H1 (cell line): ENCODE results near the gene CACUL1. TPM values are rescaled to one million over a fixed set of nuclear protein-coding genes. Genes with fewer than 3 reads are reported as not detected.

Source experiments
- CTCF ChIA-PET: fragments of 300-600 bp; sonication (Branson Sonifier 250); formaldehyde crosslinking; loops from one replicate; lab custom pipeline; 2021; ENCODE audit not compliant: partially characterized antibody; lab: Charles Lee
- POLR2A ChIA-PET: fragments of 300-600 bp; sonication (Branson Sonifier 250); formaldehyde crosslinking; loops from one replicate; lab custom pipeline; 2021; ENCODE audit warnings: inconsistent platforms; ENCODE audit not compliant: partially characterized antibody; lab: Charles Lee
- DNase-seq, 2 experiments: peaks; one replicate each; pipeline versions ENCODE4 v3.0.0 to v3.0.0-alpha.2; 2010 to 2022; ENCODE audit warnings: low spot score in 2 of 2, low read depth in 1 of 2, mixed read lengths in 1 of 2
- FAIRE-seq: peaks from 2 replicates; lab custom pipeline; 2011; peaks lifted over from hg19 to GRCh38; lab: Jason Lieb, UNC
- H2AFZ ChIP-seq: 2 replicates; pipeline ENCODE4 v1.8.1; 2012; ENCODE audit warnings: low read length, inconsistent platforms
- H2AK5ac ChIP-seq: 2 replicates; pipeline ENCODE4 v1.6.1; 2013; ENCODE audit warnings: low read depth, low read length
- H2BK120ac ChIP-seq: replicated peaks from 2 replicates; pipeline ENCODE3; 2013; ENCODE audit warnings: low read depth, low read length, inconsistent platforms
- H2BK12ac ChIP-seq: 2 replicates; pipeline ENCODE4 v1.6.1; 2013; ENCODE audit warnings: low read depth, low read length
- H2BK15ac ChIP-seq: 2 replicates; pipeline ENCODE4 v1.6.1; 2013; ENCODE audit warnings: low read length
- H2BK20ac ChIP-seq: 2 replicates; pipeline ENCODE4 v1.6.1; 2013; ENCODE audit warnings: low read length
- H2BK5ac ChIP-seq: 2 replicates; pipeline ENCODE4 v1.6.1; 2013; ENCODE audit warnings: low read depth, low read length
- H3K14ac ChIP-seq: 2 replicates; pipeline ENCODE4 v1.6.1; 2013; ENCODE audit warnings: inconsistent platforms; ENCODE audit not compliant: insufficient read length
- H3K18ac ChIP-seq: 2 replicates; pipeline ENCODE4 v1.6.1; 2013; ENCODE audit warnings: low read length; ENCODE audit errors: extremely low read depth
- H3K23ac ChIP-seq: 2 replicates; pipeline ENCODE4 v1.6.1; 2013; ENCODE audit warnings: inconsistent platforms; ENCODE audit not compliant: insufficient read length
- H3K23me2 ChIP-seq: 2 replicates; pipeline ENCODE4 v1.6.1; 2013; ENCODE audit warnings: low read depth, low read length
- H3K27ac ChIP-seq: 2 replicates; pipeline ENCODE4 v1.6.1; 2011; ENCODE audit warnings: low read depth, low read length, inconsistent platforms
- H3K27me3 ChIP-seq, 4 experiments: replicated peaks in 1 of 4; 1 replicate in 1 of 4; 2 replicates in 3 of 4; pipeline versions ENCODE4 v1.6.1 to v1.8.1; 2011 to 2013; ENCODE audit warnings: low read length in 3 of 4, mild to moderate bottlenecking in 3 of 4, inconsistent platforms in 2 of 4, mixed read lengths in 2 of 4, moderate library complexity in 1 of 4; ENCODE audit not compliant: control insufficient read depth in 3 of 4, insufficient read depth in 3 of 4; ENCODE audit errors: extremely low read depth in 1 of 4
- H3K36me3 ChIP-seq, 4 experiments: 2 replicates each; pipeline versions ENCODE4 v1.6.1 to v1.8.1; 2011 to 2013; ENCODE audit warnings: mild to moderate bottlenecking in 4 of 4, low read length in 3 of 4, moderate library complexity in 2 of 4, control low read depth in 1 of 4, inconsistent platforms in 1 of 4; ENCODE audit not compliant: insufficient read depth in 4 of 4, control insufficient read depth in 2 of 4
- H3K4ac ChIP-seq: replicated peaks from 2 replicates; pipeline ENCODE3; 2013; ENCODE audit warnings: low read length, low read depth, mixed read lengths, inconsistent platforms; ENCODE audit not compliant: insufficient read length
- H3K4me1 ChIP-seq, 4 experiments: replicated peaks in 1 of 4; 1 replicate in 1 of 4; 2 replicates in 3 of 4; pipeline versions ENCODE4 v1.6.1 to v1.8.1; 2011 to 2013; ENCODE audit warnings: low read length in 3 of 4, inconsistent platforms in 2 of 4, mixed read lengths in 1 of 4; ENCODE audit not compliant: insufficient read depth in 4 of 4, control insufficient read depth in 3 of 4
- H3K4me2 ChIP-seq, 2 experiments: 2 replicates each; pipeline versions ENCODE4 v1.6.1 to v1.8.1; 2011 to 2013; ENCODE audit warnings: low read depth in 2 of 2, low read length in 2 of 2, control low read depth in 1 of 2, inconsistent platforms in 1 of 2, mild to moderate bottlenecking in 1 of 2; ENCODE audit not compliant: insufficient read depth in 1 of 2
- H3K4me3 ChIP-seq, 4 experiments: fragments of 200-600, 300-600 bp in 1 of 4; sonication (generic), shearing (Covaris generic), sonication (Bioruptor Twin) in 1 of 4; 2 replicates each; pipeline versions ENCODE4 v1.5.1 to v1.8.1; 2011 to 2016; ENCODE audit warnings: low read length in 4 of 4, low read depth in 3 of 4, control low read depth in 2 of 4, inconsistent platforms in 2 of 4, mild to moderate bottlenecking in 2 of 4, mixed read lengths in 1 of 4, moderate library complexity in 1 of 4; ENCODE audit not compliant: insufficient read depth in 2 of 4; ENCODE audit errors: extremely low read depth in 1 of 4
- H3K56ac ChIP-seq: replicated peaks from 2 replicates; pipeline ENCODE3; 2013; ENCODE audit warnings: low read depth, mild to moderate bottlenecking, mixed read lengths, low read length, inconsistent platforms; ENCODE audit not compliant: insufficient read length
- H3K79me1 ChIP-seq: 2 replicates; pipeline ENCODE4 v1.6.1; 2013; ENCODE audit warnings: low read depth, low read length, control low read depth
- H3K79me2 ChIP-seq, 2 experiments: 2 replicates each; pipeline versions ENCODE4 v1.6.1 to v1.8.1; 2012 to 2013; ENCODE audit warnings: low read length in 2 of 2, mild to moderate bottlenecking in 2 of 2, inconsistent platforms in 1 of 2; ENCODE audit not compliant: insufficient read depth in 2 of 2, control insufficient read depth in 1 of 2
- H3K9ac ChIP-seq, 4 experiments: replicated peaks in 1 of 4; 1 replicate in 1 of 4; 2 replicates in 3 of 4; pipeline versions ENCODE4 v1.6.1 to v1.8.1; 2011 to 2013; ENCODE audit warnings: low read depth in 3 of 4, low read length in 3 of 4, control low read depth in 2 of 4, mild to moderate bottlenecking in 2 of 4, moderate library complexity in 2 of 4, inconsistent platforms in 1 of 4; ENCODE audit errors: extremely low read depth in 1 of 4
- H3K9me3 ChIP-seq, 2 experiments: 2 replicates each; pipeline versions ENCODE4 v1.6.1 to v1.8.1; 2012 to 2013; ENCODE audit warnings: mild to moderate bottlenecking in 2 of 2, moderate library complexity in 2 of 2, control low read depth in 1 of 2, inconsistent platforms in 1 of 2, low read depth in 1 of 2, low read length in 1 of 2, mixed read lengths in 1 of 2; ENCODE audit not compliant: insufficient read depth in 2 of 2
- H4K20me1 ChIP-seq, 2 experiments: replicated peaks in 1 of 2; 2 replicates each; pipeline versions ENCODE3 to v1.8.1; 2011 to 2013; ENCODE audit warnings: inconsistent platforms in 2 of 2, low read length in 2 of 2, mild to moderate bottlenecking in 1 of 2; ENCODE audit not compliant: insufficient read depth in 2 of 2, control insufficient read depth in 1 of 2
- H4K5ac ChIP-seq: 2 replicates; pipeline ENCODE4 v1.6.1; 2013; ENCODE audit warnings: low read length, low read depth, mixed read lengths, inconsistent platforms; ENCODE audit not compliant: insufficient read length
- H4K8ac ChIP-seq: 2 replicates; pipeline ENCODE4 v1.8.0; 2013; ENCODE audit warnings: mild to moderate bottlenecking, moderate library complexity, low read length, inconsistent platforms; ENCODE audit not compliant: insufficient read depth; ENCODE audit errors: extremely low read depth
- H4K91ac ChIP-seq: replicated peaks from 2 replicates; pipeline ENCODE3; 2013; ENCODE audit warnings: low read length, mixed read lengths, inconsistent platforms; ENCODE audit not compliant: insufficient read length
- ATF3 ChIP-seq: IDR thresholded peaks from 2 replicates; pipeline ENCODE4 v1.6.1; 2011; ENCODE audit warnings: low read depth, mild to moderate bottlenecking, low read length; ENCODE audit not compliant: insufficient read depth
- BCL11A ChIP-seq, 2 experiments: IDR thresholded peaks; one replicate each; pipeline ENCODE4 v1.6.1; 2011; ENCODE audit warnings: low read depth in 2 of 2, low read length in 2 of 2, mild to moderate bottlenecking in 2 of 2
- BRCA1 ChIP-seq: IDR thresholded peaks from 2 replicates; pipeline ENCODE4 v1.6.1; 2012; ENCODE audit warnings: low read depth, low read length, improper control_type of control experiment
- CBX5 ChIP-seq: fragments of 300-800, 300-1000 bp; sonication (generic); IDR thresholded peaks from 2 replicates; pipeline ENCODE4 v1.7.1; 2016; ENCODE audit warnings: antibody characterized with exemption, low read length, low read depth
- CHD2 ChIP-seq: IDR thresholded peaks from 2 replicates; pipeline ENCODE4 v1.6.1; 2012; ENCODE audit warnings: low read length, improper control_type of control experiment
- CTBP2 ChIP-seq: IDR thresholded peaks from 2 replicates; pipeline ENCODE4 v1.7.0; 2011; ENCODE audit warnings: borderline replicate concordance, mild to moderate bottlenecking, moderate library complexity, mixed read lengths, low read length; ENCODE audit not compliant: insufficient read depth, insufficient read length
- CTCF ChIP-seq, 3 experiments: IDR thresholded peaks; 1 replicate in 2 of 3; 2 replicates in 1 of 3; pipeline versions ENCODE4 v1.5.1 to v1.6.1; 2011; ENCODE audit warnings: low read length in 3 of 3, mild to moderate bottlenecking in 3 of 3, inconsistent platforms in 2 of 3, low read depth in 1 of 3, moderate library complexity in 1 of 3; ENCODE audit not compliant: insufficient read depth in 1 of 3; ENCODE audit errors: control extremely low read depth in 1 of 3
- EZH2 ChIP-seq: fragments of 200-600 bp; sonication (generic); IDR thresholded peaks from 2 replicates; pipeline ENCODE4 v1.7.1; 2012; ENCODE audit warnings: low read depth, mild to moderate bottlenecking, moderate library complexity, low read length, inconsistent platforms; ENCODE audit not compliant: severe bottlenecking
- PHF8 ChIP-seq: fragments of 200-600 bp; sonication (generic); conservative IDR thresholded peaks from 2 replicates; pipeline ENCODE4 v1.7.1; 2012; ENCODE audit warnings: low read depth, mild to moderate bottlenecking, inconsistent platforms, low read length, moderate library complexity
- POLR2A ChIP-seq, 2 experiments: IDR thresholded peaks; 1 replicate in 1 of 2; 2 replicates in 1 of 2; pipeline ENCODE4 v1.6.1; 2011; ENCODE audit warnings: low read depth in 2 of 2, low read length in 2 of 2, mild to moderate bottlenecking in 2 of 2; ENCODE audit errors: control extremely low read depth in 1 of 2
- POLR2AphosphoS5 ChIP-seq: IDR thresholded peaks from 2 replicates; pipeline ENCODE4 v1.6.1; 2011; ENCODE audit warnings: low read depth, low read length
- TCF12 ChIP-seq: IDR thresholded peaks from 2 replicates; pipeline ENCODE4 v1.6.1; 2011; ENCODE audit warnings: low read depth, mild to moderate bottlenecking, low read length
- WGBS, 2 experiments: shearing (Covaris generic) in 1 of 2; methylation state at CpG; one replicate each; pipeline versions ENCODE4 v1.1.6 to v1.1.7; 2013 to 2015; ENCODE audit warnings: low lambda C conversion rate in 2 of 2, mixed read lengths in 2 of 2, inconsistent platforms in 1 of 2, low coverage in 1 of 2, missing lambda C conversion rate in 1 of 2; ENCODE audit not compliant: insufficient replicate concordance in 2 of 2, insufficient coverage in 1 of 2, insufficient read length in 1 of 2; ENCODE audit errors: extremely low coverage in 1 of 2, missing lambda C conversion rate in 1 of 2; 5-methylcytosine and 5-hydroxymethylcytosine counted together
- polyA plus RNA-seq, 7 experiments: library from polyadenylated mRNA; depleted of rRNA in 3 of 7; stranded (reverse) in 5 of 7; unstranded in 2 of 7; fragments of >200 nt in 5 of 7; fragments of 200-250 nt in 2 of 7; gene quantifications; 1 replicate in 5 of 7; 2 replicates in 1 of 7; 4 replicates in 1 of 7; pipeline versions ENCODE4 v1.2.1 to v1.2.3, GENCODE V29; 2011 to 2013; ENCODE audit warnings: missing spikeins in 2 of 7, mixed read lengths in 2 of 7
- total RNA-seq: library from RNA; stranded (reverse); fragmentation: NEBNext Ultra II Directional; extraction: Animal tissue kit (Norgen Biotek cat#: 25700); gene quantifications from 2 replicates; pipeline ENCODE4 v1.2.1, GENCODE V29; 2021

Gene CACUL1
- total and polyA plus RNA-seq, 2 of the 8 experiments (the other 6 are each of a cell fraction or from before 2014, with no cell fraction given): 6.5 to 34.2 TPM

GRCh38 chr10:118792526-118792925 is 37.8 kb upstream of the CACUL1 start:
- H4K5ac ChIP-seq: no peak overlapping the region
- H3K4me3 ChIP-seq: no peak overlapping the region
- no peak overlapping the region for H2BK15ac ChIP-seq
- no peak overlapping the region for H3K4ac ChIP-seq
- H4K8ac ChIP-seq: no peak overlapping the region
- H3K79me2 ChIP-seq: no peaks in the 10 kb centered on the region
- no peak overlapping the region for H2BK12ac ChIP-seq
- no peak overlapping the region for H2BK5ac ChIP-seq
- H2BK20ac ChIP-seq: no peak overlapping the region
- WGBS, 2 experiments: 81% methylated on average over 1 of the region's 1 CpG; no CpG with 5 or more reads in 1 of the 2 experiments
- no peak overlapping the region for H3K14ac ChIP-seq
- H2BK120ac ChIP-seq: no peak overlapping the region
- ChIA-PET CTCF (interaction anchor here (0.6 to 1.9 kb wide), 3 partner anchors 11 to 12 kb away, joined by 3 to 9 read pairs (median 7); no protein-coding TSS in a partner anchor), POLR2A (no interaction called here)
- H2AFZ ChIP-seq: no peak overlapping the region
- no peak overlapping the region for H2AK5ac ChIP-seq
- H4K91ac ChIP-seq: no peak overlapping the region
- H3K27me3 ChIP-seq: no peaks in the 10 kb centered on the region
- no peak overlapping the region for H3K56ac ChIP-seq
- H3K23ac ChIP-seq: no peak overlapping the region
- no peak overlapping the region for H3K18ac ChIP-seq
- no peak overlapping the region for H3K9ac ChIP-seq
- no peaks in the 10 kb centered on the region for H3K23me2 ChIP-seq
- H4K20me1 ChIP-seq: no peaks in the 10 kb centered on the region
- H3K4me2 ChIP-seq: no peak overlapping the region
- no peak overlapping the region for H3K27ac ChIP-seq
- DNase-seq (no peak), FAIRE-seq (no peak)
- no peaks in the 10 kb centered on the region for H3K9me3 ChIP-seq
- H3K79me1 ChIP-seq: no peaks in the 10 kb centered on the region
- H3K36me3 ChIP-seq: no peaks in the 10 kb centered on the region
- no peaks in the 10 kb centered on the region for H3K4me1 ChIP-seq
- TF ChIP-seq POLR2A (IDR thresholded peaks at IDR 0.05; ENCODE audit: control extremely low read depth in 1 of 2, low read depth in 2 of 2, low read length in 2 of 2): no peak
- TF ChIP-seq CTCF (IDR thresholded peaks at IDR 0.05; ENCODE audit: control extremely low read depth in 1 of 3, insufficient read depth in 1 of 3, low read depth in 1 of 3, low read length in 3 of 3): no peak
- TF ChIP-seq ATF3: no peak
- no peak for TF ChIP-seq EZH2
- no peak for TF ChIP-seq CTBP2
- no peak for TF ChIP-seq POLR2AphosphoS5
- TF ChIP-seq BRCA1: no peak
- no peak for TF ChIP-seq PHF8
- no peak for TF ChIP-seq CHD2
- no peak for TF ChIP-seq BCL11A (IDR thresholded peaks at IDR 0.05; ENCODE audit: low read depth in 2 of 2, low read length in 2 of 2)
- no peak for TF ChIP-seq CBX5
- no peak for TF ChIP-seq TCF12
